MM.1S (cell line): ENCODE data around the gene DDX5.
"Not testable (repeated sequence)": the region's sequence is repeated elsewhere in the genome, so short reads cannot be mapped to it uniquely, and the experiment has no call there.

ENCODE experiments used
- DNase-seq: peaks from one replicate; pipeline ENCODE4 v3.0.0-alpha.2; 2015
- H2AFZ ChIP-seq: fragments of 300-600 bp; sonication (generic); 2 replicates; pipeline ENCODE4 v1.6.0; 2016; ENCODE audit warnings: antibody characterized with exemption, low read length
- H3F3A ChIP-seq: fragments of 300-600 bp; sonication (generic); 2 replicates; pipeline ENCODE4 v1.6.1; 2016; ENCODE audit warnings: mild to moderate bottlenecking, antibody characterized with exemption, low read length, moderate library complexity, mixed read lengths; ENCODE audit not compliant: insufficient read depth
- H3K27ac ChIP-seq: fragments of 300-600 bp; sonication (generic); 2 replicates; pipeline ENCODE4 v1.5.1; 2016; ENCODE audit warnings: mild to moderate bottlenecking, low read length
- H3K27me3 ChIP-seq: fragments of 300-600 bp; sonication (generic); replicated peaks from 2 replicates; pipeline ENCODE4 v1.6.0; 2016; ENCODE audit warnings: low read length; ENCODE audit not compliant: insufficient read depth
- H3K36me3 ChIP-seq: fragments of 300-600 bp; sonication (generic); replicated peaks from 2 replicates; pipeline ENCODE4 v1.6.1; 2016; ENCODE audit warnings: mild to moderate bottlenecking, low read length, mixed read lengths; ENCODE audit not compliant: insufficient read depth
- H3K4me1 ChIP-seq: fragments of 300-600 bp; sonication (generic); 2 replicates; pipeline ENCODE4 v1.6.1; 2016; ENCODE audit warnings: low read length, mixed read lengths
- H3K4me2 ChIP-seq: fragments of 300-600 bp; sonication (generic); 2 replicates; pipeline ENCODE4 v1.6.0; 2016; ENCODE audit warnings: low read depth, low read length
- H3K4me3 ChIP-seq: fragments of 300-600 bp; sonication (generic); 2 replicates; pipeline ENCODE4 v1.5.1; 2016; ENCODE audit warnings: low read length, mixed read lengths
- H3K79me2 ChIP-seq: fragments of 300-600 bp; sonication (generic); 2 replicates; pipeline ENCODE4 v1.6.1; 2016; ENCODE audit warnings: mixed run types, low read length, mixed read lengths
- H3K9ac ChIP-seq: fragments of 300-600 bp; sonication (generic); 2 replicates; pipeline ENCODE4 v1.6.1; 2016; ENCODE audit warnings: low read length, mixed read lengths
- H3K9me2 ChIP-seq: fragments of 300-600 bp; sonication (generic); replicated peaks from 2 replicates; pipeline ENCODE4 v1.6.1; 2016; ENCODE audit warnings: mild to moderate bottlenecking, low read length, mixed read lengths; ENCODE audit not compliant: insufficient read depth
- H3K9me3 ChIP-seq: fragments of 300-600 bp; sonication (generic); replicated peaks from 2 replicates; pipeline ENCODE4 v1.6.1; 2016; ENCODE audit warnings: mild to moderate bottlenecking, low read length, mixed read lengths; ENCODE audit not compliant: insufficient read depth
- H4K20me1 ChIP-seq: fragments of 300-600 bp; sonication (generic); 2 replicates; pipeline ENCODE4 v1.6.1; 2016; ENCODE audit warnings: mild to moderate bottlenecking, low read length, moderate library complexity, mixed read lengths; ENCODE audit not compliant: insufficient read depth
- EZH2 ChIP-seq: fragments of 300-600 bp; sonication (generic); optimal IDR thresholded peaks from 2 replicates; pipeline ENCODE3; 2017; ENCODE audit warnings: low read depth, mild to moderate bottlenecking, antibody characterized with exemption, low read length, mixed read lengths
- EZH2phosphoT487 ChIP-seq: fragments of 300-600 bp; sonication (generic); IDR thresholded peaks from 2 replicates; pipeline ENCODE4 v1.6.1; 2018; ENCODE audit warnings: antibody characterized with exemption, low read length
- TF ChIP-seq, protein P1 (sequence below): fragments of 300-600 bp; sonication (generic); IDR thresholded peaks from 2 replicates; pipeline ENCODE4 v1.5.1; 2016; ENCODE audit warnings: antibody characterized with exemption, low read length, mixed read lengths

The DDX5 gene

DNA sequence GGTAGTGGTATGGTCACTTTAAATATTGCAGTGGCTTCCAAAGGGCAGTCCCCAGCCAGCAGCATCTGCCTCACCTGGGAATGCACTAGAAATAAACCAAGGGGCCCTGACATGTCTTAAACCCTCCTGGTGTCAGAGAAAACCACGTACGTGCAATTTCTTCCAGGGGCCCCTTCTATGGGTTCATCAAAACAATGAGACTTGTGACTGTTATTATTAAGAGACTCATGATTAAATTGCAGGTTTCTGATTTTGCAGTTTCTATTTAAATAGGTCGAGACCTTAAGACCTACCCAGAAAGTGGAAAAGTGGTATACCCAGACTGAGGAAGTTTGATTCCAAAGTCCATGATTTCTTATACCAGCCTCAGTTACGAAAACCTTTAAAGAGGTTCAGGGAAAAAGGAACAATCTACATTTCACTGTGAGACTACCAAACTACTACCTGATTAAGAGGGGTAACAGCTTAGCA, 8.5 kb downstream of the DDX5 start:
- TF ChIP-seq EZH2phosphoT487 = no peak
- TF ChIP-seq EZH2 = no peak
- TF ChIP-seq, protein P1, sequence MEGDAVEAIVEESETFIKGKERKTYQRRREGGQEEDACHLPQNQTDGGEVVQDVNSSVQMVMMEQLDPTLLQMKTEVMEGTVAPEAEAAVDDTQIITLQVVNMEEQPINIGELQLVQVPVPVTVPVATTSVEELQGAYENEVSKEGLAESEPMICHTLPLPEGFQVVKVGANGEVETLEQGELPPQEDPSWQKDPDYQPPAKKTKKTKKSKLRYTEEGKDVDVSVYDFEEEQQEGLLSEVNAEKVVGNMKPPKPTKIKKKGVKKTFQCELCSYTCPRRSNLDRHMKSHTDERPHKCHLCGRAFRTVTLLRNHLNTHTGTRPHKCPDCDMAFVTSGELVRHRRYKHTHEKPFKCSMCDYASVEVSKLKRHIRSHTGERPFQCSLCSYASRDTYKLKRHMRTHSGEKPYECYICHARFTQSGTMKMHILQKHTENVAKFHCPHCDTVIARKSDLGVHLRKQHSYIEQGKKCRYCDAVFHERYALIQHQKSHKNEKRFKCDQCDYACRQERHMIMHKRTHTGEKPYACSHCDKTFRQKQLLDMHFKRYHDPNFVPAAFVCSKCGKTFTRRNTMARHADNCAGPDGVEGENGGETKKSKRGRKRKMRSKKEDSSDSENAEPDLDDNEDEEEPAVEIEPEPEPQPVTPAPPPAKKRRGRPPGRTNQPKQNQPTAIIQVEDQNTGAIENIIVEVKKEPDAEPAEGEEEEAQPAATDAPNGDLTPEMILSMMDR = no peak
- no peak for DNase-seq
- Histone ChIP-seq H3K9me2 (no peaks in the 10 kb centered on the region), H4K20me1 (peaks cover 22% of the 10 kb centered on the region), H3K4me3 (peak overlapping the region; percentile 89), H3K27me3 (no peaks in the 10 kb centered on the region), H3K9ac (peak overlapping the region; percentile 51), H3F3A (peaks cover 64% of the 10 kb centered on the region), H3K4me2 (peak overlapping the region; percentile 89), H3K4me1 (peaks cover 37% of the 10 kb centered on the region), H3K36me3 (peaks cover 23% of the 10 kb centered on the region), H2AFZ (no peak overlapping the region), H3K27ac (peak overlapping the region; percentile 86), H3K79me2 (peaks cover 58% of the 10 kb centered on the region), H3K9me3 (no peaks in the 10 kb centered on the region)

DNA sequence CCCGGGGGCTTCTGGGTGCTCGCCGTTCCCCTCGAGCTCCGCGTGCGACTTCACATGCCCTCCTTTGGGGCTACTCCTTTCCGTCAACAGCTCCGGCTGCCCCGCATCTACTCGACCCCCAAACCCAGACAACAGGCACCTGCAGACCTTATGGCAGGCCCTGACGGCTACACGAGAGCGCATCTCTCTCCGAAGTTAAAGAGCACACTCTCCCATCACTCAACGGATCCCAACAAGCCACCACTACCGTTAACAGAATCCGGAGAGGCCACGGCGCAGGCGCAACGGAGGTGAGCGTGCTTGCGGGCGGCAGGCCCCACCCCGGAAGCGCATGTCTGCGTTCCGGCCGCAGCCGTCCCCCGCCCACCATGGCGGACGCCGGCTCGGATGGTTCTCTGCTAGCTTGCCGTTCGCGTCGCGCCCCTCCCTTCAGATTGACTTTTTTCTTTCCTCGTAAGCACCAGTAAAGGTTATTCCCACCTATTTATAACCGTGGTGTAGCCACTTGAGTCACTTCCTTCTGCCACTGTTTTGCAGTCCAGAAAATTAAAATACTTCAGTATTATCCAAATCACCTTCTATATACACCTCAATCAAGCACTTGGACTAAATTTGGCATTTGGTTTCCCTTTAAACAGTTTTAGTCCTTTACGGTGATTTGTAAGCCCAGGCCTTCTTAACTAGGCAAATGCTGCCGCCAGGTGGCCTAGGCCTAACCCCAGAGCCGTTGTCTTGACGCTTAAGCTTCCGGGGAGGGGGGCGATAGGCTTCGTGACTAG, 9.1 kb downstream of the DDX5 start, which contains the start of gene POLG2:
Gene POLG2 (minus strand): TSS at position 269 of the 779 bp plus-strand sequence. CDS start 86 bp downstream, at position 183.
- Histone ChIP-seq H3K9ac (peak within 1 kb of the TSS; percentile 51), H4K20me1 (peaks cover 16% of the 10 kb centered on the region), H3K79me2 (peaks cover 52% of the 10 kb centered on the region), H3K36me3 (peaks cover 17% of the 10 kb centered on the region), H3K27me3 (no peaks in the 10 kb centered on the region), H2AFZ (peak within 1 kb of the TSS; percentile 92), H3K9me3 (no peaks in the 10 kb centered on the region), H3K4me1 (peaks cover 30% of the 10 kb centered on the region), H3K27ac (peak within 1 kb of the TSS; percentile 86), H3F3A (peaks cover 57% of the 10 kb centered on the region), H3K4me3 (peak within 1 kb of the TSS; percentile 89), H3K4me2 (peak within 1 kb of the TSS; percentile 89), H3K9me2 (no peaks in the 10 kb centered on the region)
- DNase-seq = peak; percentile 95
- TF ChIP-seq, protein P1 = peak; percentile 68
- TF ChIP-seq EZH2 (no peak), EZH2phosphoT487 (no peak)

DNA sequence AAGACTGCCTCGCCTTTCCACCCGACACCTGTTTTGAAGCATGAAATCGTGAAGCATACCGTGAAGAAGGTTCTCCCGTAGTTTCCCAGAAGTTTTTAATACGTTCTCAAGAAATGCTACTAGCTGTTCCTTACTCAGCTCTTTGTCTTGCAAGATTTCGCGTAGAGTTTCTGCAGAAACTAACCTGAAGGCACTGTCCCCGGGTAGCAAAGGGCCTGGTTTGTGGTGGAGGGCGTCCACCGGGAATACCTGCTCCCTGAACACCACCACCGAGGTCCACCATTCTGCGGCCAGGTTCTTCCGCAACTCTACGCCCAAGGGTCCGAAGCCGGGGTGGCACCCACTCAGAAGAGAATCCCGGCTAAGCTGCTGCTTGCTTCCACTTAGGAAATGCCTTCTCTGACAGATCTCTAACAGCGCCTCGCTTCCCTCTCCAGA, 9.7 kb downstream of the DDX5 start:
- TF ChIP-seq EZH2 (no peak), EZH2phosphoT487 (no peak)
- TF ChIP-seq, protein P1 = no peak
- Histone ChIP-seq H3K27me3 (no peaks in the 10 kb centered on the region), H3K9me2 (no peaks in the 10 kb centered on the region), H3K79me2 (peaks cover 46% of the 10 kb centered on the region), H3K36me3 (peaks cover 11% of the 10 kb centered on the region), H3K4me2 (peak overlapping the region; percentile 89), H3K9me3 (no peaks in the 10 kb centered on the region), H2AFZ (peak overlapping the region; percentile 92), H3F3A (peaks cover 51% of the 10 kb centered on the region), H3K4me1 (peaks cover 24% of the 10 kb centered on the region), H3K4me3 (peak overlapping the region; percentile 89), H4K20me1 (peaks cover 10% of the 10 kb centered on the region; the same call in 1 of the 2 replicates), H3K27ac (peak overlapping the region; percentile 86; the same call in 1 of the 2 replicates), H3K9ac (peak overlapping the region; percentile 51)
- no peak for DNase-seq

GRCh38 chr17:64495300-64495699, 10.8 kb downstream of the DDX5 start:
- not testable (repeated sequence) for H3K27ac ChIP-seq, H3K9me3 ChIP-seq, H3K36me3 ChIP-seq, H3K9ac ChIP-seq, H2AFZ ChIP-seq, DNase-seq, H3K4me3 ChIP-seq, H3K27me3 ChIP-seq, H4K20me1 ChIP-seq, H3K9me2 ChIP-seq
- Histone ChIP-seq H3K4me1 (peaks cover 16% of the 10 kb centered on the region; the same call in 1 of the 2 replicates), H3K4me2 (peak overlapping the region; percentile 89; the same call in 1 of the 2 replicates), H3F3A (peaks cover 41% of the 10 kb centered on the region), H3K79me2 (peaks cover 35% of the 10 kb centered on the region)
